Endothelial cell of umbilical vein (primary cell): ENCODE measurements around the gene FAM3B.

Source experiments
- EZH2 ChIP-seq: IDR thresholded peaks from 2 replicates; pipeline ENCODE4 v1.6.1; 2012; ENCODE audit warnings: borderline replicate concordance, low read depth, mild to moderate bottlenecking, moderate library complexity, low read length, inconsistent platforms; ENCODE audit not compliant: severe bottlenecking
- FOS ChIP-seq: IDR thresholded peaks from 2 replicates; pipeline ENCODE4 v1.6.1; 2011; ENCODE audit warnings: mild to moderate bottlenecking, low read length, moderate library complexity, borderline replicate concordance; ENCODE audit not compliant: insufficient read depth
- GATA2 ChIP-seq: IDR thresholded peaks from 2 replicates; pipeline ENCODE4 v1.7.0; 2011; ENCODE audit warnings: low read depth, mild to moderate bottlenecking, moderate library complexity, mixed read lengths, low read length; ENCODE audit not compliant: insufficient read length, insufficient read depth
- MAX ChIP-seq: IDR thresholded peaks from 2 replicates; pipeline ENCODE4 v1.6.1; 2011; ENCODE audit not compliant: insufficient read depth, insufficient read length
- MYC ChIP-seq: IDR thresholded peaks from one replicate; pipeline ENCODE4 v1.6.1; 2011; ENCODE audit warnings: mild to moderate bottlenecking, low read depth, low read length
- POLR2A ChIP-seq: IDR thresholded peaks from 2 replicates; pipeline ENCODE4 v1.6.1; 2012; ENCODE audit warnings: low read depth, mild to moderate bottlenecking, control low read depth, low read length
- POLR2AphosphoS5 ChIP-seq: IDR thresholded peaks from 2 replicates; pipeline ENCODE4 v1.6.1; 2012; ENCODE audit warnings: low read depth, mild to moderate bottlenecking, control low read depth, low read length, moderate library complexity; ENCODE audit not compliant: insufficient read depth
- TF ChIP-seq, protein P1 (sequence below), 2 donors: IDR thresholded peaks; 1 replicate in 1 of 2; 2 replicates in 1 of 2; pipeline ENCODE4 v1.5.1; 2011; ENCODE audit warnings: low read length in 2 of 2, mild to moderate bottlenecking in 2 of 2, moderate library complexity in 2 of 2, control low read depth in 1 of 2, inconsistent platforms in 1 of 2, low read depth in 1 of 2; ENCODE audit not compliant: insufficient read depth in 1 of 2; ENCODE audit errors: extremely low read depth in 1 of 2

GRCh38 chr21:41302976-41303375 lies 13.6 kb upstream of the FAM3B start:
- TF ChIP-seq EZH2 (no peak), POLR2A (no peak), FOS (no peak), POLR2AphosphoS5 (no peak), MYC (no peak), MAX (no peak), GATA2 (no peak)
- TF ChIP-seq, protein P1, sequence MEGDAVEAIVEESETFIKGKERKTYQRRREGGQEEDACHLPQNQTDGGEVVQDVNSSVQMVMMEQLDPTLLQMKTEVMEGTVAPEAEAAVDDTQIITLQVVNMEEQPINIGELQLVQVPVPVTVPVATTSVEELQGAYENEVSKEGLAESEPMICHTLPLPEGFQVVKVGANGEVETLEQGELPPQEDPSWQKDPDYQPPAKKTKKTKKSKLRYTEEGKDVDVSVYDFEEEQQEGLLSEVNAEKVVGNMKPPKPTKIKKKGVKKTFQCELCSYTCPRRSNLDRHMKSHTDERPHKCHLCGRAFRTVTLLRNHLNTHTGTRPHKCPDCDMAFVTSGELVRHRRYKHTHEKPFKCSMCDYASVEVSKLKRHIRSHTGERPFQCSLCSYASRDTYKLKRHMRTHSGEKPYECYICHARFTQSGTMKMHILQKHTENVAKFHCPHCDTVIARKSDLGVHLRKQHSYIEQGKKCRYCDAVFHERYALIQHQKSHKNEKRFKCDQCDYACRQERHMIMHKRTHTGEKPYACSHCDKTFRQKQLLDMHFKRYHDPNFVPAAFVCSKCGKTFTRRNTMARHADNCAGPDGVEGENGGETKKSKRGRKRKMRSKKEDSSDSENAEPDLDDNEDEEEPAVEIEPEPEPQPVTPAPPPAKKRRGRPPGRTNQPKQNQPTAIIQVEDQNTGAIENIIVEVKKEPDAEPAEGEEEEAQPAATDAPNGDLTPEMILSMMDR (IDR thresholded peaks at IDR 0.05; ENCODE audit: extremely low read depth in 1 of 2, insufficient read depth in 1 of 2, low read depth in 1 of 2, low read length in 2 of 2), result no peak
